ENCODE data around the gene TC2N. TPM values are rescaled to one million over a fixed set of nuclear protein-coding genes. Genes with fewer than 3 reads are reported as not detected.

TC2N gene
- total and polyA plus RNA-seq, 2 of the 4 experiments (the other 2 are of a cell fraction): 0.03 to 0.18 TPM

GRCh38 chr14:91847693-91848092 is 19.6 kb downstream of the TC2N start:
- in situ Hi-C loops (cut with MboI; ENCODE audit: low sequenced_read_pairs): no loop called here
- no peak overlapping the region for H2BK120ac ChIP-seq (ENCODE audit: low read depth, low read length)
- H2AK5ac ChIP-seq (ENCODE audit: low read depth, low read length): no peak overlapping the region
- no TSS peak for BruUV-seq (replicated peaks)
- H3K27ac ChIP-seq (ENCODE audit: insufficient read depth, low read length): no peak overlapping the region
- DNase-seq: no peak
- no peak overlapping the region for H3K18ac ChIP-seq (ENCODE audit: low read depth, low read length)
- H3K4me3 ChIP-seq (ENCODE audit: insufficient read depth, low read depth, low read length): no peak overlapping the region
- H3K9ac ChIP-seq (ENCODE audit: low read depth, low read length): no peak overlapping the region
- peaks cover 2% of the 10 kb centered on the region for H3K27me3 ChIP-seq (ENCODE audit: control insufficient read depth, insufficient read depth, low read length)
- ChIA-PET CTCF (interaction anchor here (0.7 kb wide), 1 partner anchor 49 kb away, joined by 3 read pairs; no protein-coding TSS in a partner anchor), POLR2A (ENCODE audit: unreplicated experiment) (no interaction called here)
- no peaks in the 10 kb centered on the region for H3K9me1 ChIP-seq (ENCODE audit: insufficient read depth, low read length)
- no peak overlapping the region for H2AK9ac ChIP-seq (replicated peaks; ENCODE audit: low read depth, low read length, poor library complexity)
- H3K4me1 ChIP-seq (ENCODE audit: control insufficient read depth, insufficient read depth, low read length): no peaks in the 10 kb centered on the region
- H3K36me3 ChIP-seq (ENCODE audit: control insufficient read depth, insufficient read depth, low read length): no peaks in the 10 kb centered on the region
- H2BK20ac ChIP-seq (ENCODE audit: low read depth, low read length): no peak overlapping the region
- H3K23ac ChIP-seq (ENCODE audit: low read depth, low read length): no peak overlapping the region
- no peak overlapping the region for H4K91ac ChIP-seq (ENCODE audit: insufficient read depth, low read depth, low read length)
- H3K9me3 ChIP-seq (ENCODE audit: control insufficient read depth, insufficient read depth, low read length): no peaks in the 10 kb centered on the region
- H3K14ac ChIP-seq (replicated peaks; ENCODE audit: low read depth, low read length): no peak overlapping the region
- dilution Hi-C loops (cut with HindIII; ENCODE audit: low sequenced_read_pairs, unreplicated experiment): no loop called here
- no peak overlapping the region for H2BK5ac ChIP-seq (ENCODE audit: low read depth, low read length, poor library complexity, severe bottlenecking)
- H2BK15ac ChIP-seq (ENCODE audit: low read depth, low read length): no peak overlapping the region
- H4K5ac ChIP-seq (ENCODE audit: low read depth, low read length): no peak overlapping the region
- no peak overlapping the region for H3K56ac ChIP-seq (ENCODE audit: extremely low read depth, insufficient read depth, low read length)
- H2AFZ ChIP-seq (replicated peaks; ENCODE audit: low read length, poor library complexity): no peak overlapping the region
- H4K20me1 ChIP-seq (ENCODE audit: insufficient read depth, low read length): no peaks in the 10 kb centered on the region
- ATAC-seq (ENCODE audit: low read depth): no peak
- no peaks in the 10 kb centered on the region for H3K79me1 ChIP-seq (ENCODE audit: low read depth in 1 of 2, low read length in 2 of 2)
- H3K4me2 ChIP-seq (ENCODE audit: low read depth, low read length): no peak overlapping the region
- H3K4ac ChIP-seq (ENCODE audit: low read depth, low read length): no peak overlapping the region
- WGBS, 2 experiments (ENCODE audit: extremely low coverage in 2 of 2, insufficient read length in 1 of 2): no CpG with 5 or more reads among the region's 1 CpG
- intact Hi-C loops (cut with micrococcal nuclease): no loop called here
- TF ChIP-seq RCOR1 (IDR thresholded peaks at IDR 0.05; ENCODE audit: insufficient replicate concordance, low read length) (no peak), MAZ (IDR thresholded peaks at IDR 0.05; ENCODE audit: borderline replicate concordance, low read depth, low read length) (no peak), SMC3 (IDR thresholded peaks at IDR 0.05; ENCODE audit: low read depth, low read length) (no peak), CTCF (conservative IDR thresholded peaks at IDR 0.05; ENCODE audit: low read depth, low read length) (no peak), CEBPB (IDR thresholded peaks at IDR 0.05; ENCODE audit: low read depth, low read length) (0 out of 2 replicates have a peak, but pooled peaks have one; percentile 2)
- H4K8ac ChIP-seq (ENCODE audit: low read depth in 2 of 2, low read length in 2 of 2): no peak overlapping the region
